K562 (cell line): Measurements from ENCODE around the gene ENKUR. TPM values are rescaled to one million over a fixed set of nuclear protein-coding genes. Genes with fewer than 3 reads are reported as not detected.

Experiments used
- ATAC-seq: fragments of 200-7000 bp; cut with Tn5 transposase; 3 replicates; pipeline ENCODE4 v1.9.1; 2020; ENCODE audit warnings: moderate library complexity
- BruUV-seq: library from RNA; stranded (reverse); fragments of 400-500 nt; replicated peaks from 2 replicates; lab custom pipeline; 2021; lab: Mats Ljungman, UMichigan
- CTCF ChIA-PET: fragments of 300-600 bp; formaldehyde crosslinking; extraction: SDS; loops from one replicate; lab custom pipeline; 2021; ENCODE audit warnings: low intra/inter-chr PET ratio; lab: Yijun Ruan, JAX
- POLR2A ChIA-PET: fragments of 300-600, 350-650 bp; sonication (Branson Sonifier 250); formaldehyde crosslinking; extraction: SDS; loops from one replicate; lab custom pipeline; 2021; ENCODE audit warnings: antibody characterized with exemption, inconsistent platforms; lab: Yijun Ruan, JAX
- DNase-seq, 4 experiments: peaks; one replicate each; pipeline versions ENCODE4 v3.0.0 to v3.0.0-alpha.2; 2011 to 2018; ENCODE audit warnings: low spot score in 3 of 4, mixed read lengths in 3 of 4; ENCODE audit errors: extremely low read depth in 1 of 4
- FAIRE-seq: peaks from 2 replicates; lab custom pipeline; 2011; peaks lifted over from hg19 to GRCh38; lab: Jason Lieb, UNC
- H2AFZ ChIP-seq: 2 replicates; pipeline ENCODE4 v1.6.0; 2011; ENCODE audit warnings: low read depth, low read length, control low read depth, inconsistent platforms
- H3K27ac ChIP-seq: fragments of 200-600 bp; 3 replicates; pipeline ENCODE4 v1.8.0; 2011; ENCODE audit warnings: low read depth, mild to moderate bottlenecking, control low read depth, inconsistent platforms, low read length, moderate library complexity, mixed read lengths; ENCODE audit errors: extremely low read depth
- H3K27me3 ChIP-seq, 2 experiments: fragments of 300-600 bp in 1 of 2; 2 replicates in 1 of 2; 3 replicates in 1 of 2; pipeline versions ENCODE4 v1.6.0 to v1.8.0; 2011; ENCODE audit warnings: inconsistent platforms in 2 of 2, low read length in 2 of 2, mild to moderate bottlenecking in 1 of 2, mixed read lengths in 1 of 2, moderate library complexity in 1 of 2; ENCODE audit not compliant: control insufficient read depth in 2 of 2, insufficient read depth in 2 of 2
- H3K36me3 ChIP-seq: fragments of 300-600 bp; 3 replicates; pipeline ENCODE4 v1.8.0; 2011; ENCODE audit warnings: mild to moderate bottlenecking, low read length, inconsistent platforms; ENCODE audit not compliant: control insufficient read depth, insufficient read depth
- H3K4me1 ChIP-seq, 2 experiments: fragments of 200-600 bp in 1 of 2; replicated peaks in 1 of 2; 2 replicates in 1 of 2; 3 replicates in 1 of 2; pipeline versions ENCODE4 v1.5.1 to v1.8.0; 2011; ENCODE audit warnings: inconsistent platforms in 2 of 2, low read length in 2 of 2, mild to moderate bottlenecking in 1 of 2, mixed read lengths in 1 of 2, moderate library complexity in 1 of 2; ENCODE audit not compliant: control insufficient read depth in 2 of 2, insufficient read depth in 2 of 2
- H3K4me2 ChIP-seq: 2 replicates; pipeline ENCODE4 v1.6.1; 2011; ENCODE audit warnings: low read length, control low read depth, inconsistent platforms, mixed read lengths; ENCODE audit not compliant: insufficient read depth
- H3K4me3 ChIP-seq: fragments of 200-600 bp; sonication (generic), shearing (Covaris generic); 2 replicates; pipeline ENCODE4 v1.5.1; 2016; ENCODE audit warnings: control low read depth, inconsistent platforms
- H3K79me2 ChIP-seq: fragments of 200-600 bp; 3 replicates; pipeline ENCODE4 v1.8.0; 2011; ENCODE audit warnings: low read length, inconsistent platforms; ENCODE audit not compliant: control insufficient read depth, insufficient read depth
- H3K9ac ChIP-seq, 2 experiments: 2 replicates each; pipeline versions ENCODE4 v1.6.0 to v1.6.1; 2011; ENCODE audit warnings: low read depth in 2 of 2, low read length in 2 of 2, control low read depth in 1 of 2, inconsistent platforms in 1 of 2, mild to moderate bottlenecking in 1 of 2, mixed read lengths in 1 of 2; ENCODE audit not compliant: insufficient read depth in 1 of 2
- H3K9me1 ChIP-seq: one replicate; pipeline ENCODE4 v1.6.0; 2011; ENCODE audit warnings: inconsistent platforms, mild to moderate bottlenecking, low read length, moderate library complexity; ENCODE audit not compliant: control insufficient read depth, insufficient read depth
- H3K9me3 ChIP-seq: replicated peaks from 2 replicates; pipeline ENCODE4 v1.5.1; 2011; ENCODE audit warnings: low read depth, low read length, inconsistent platforms; ENCODE audit not compliant: control insufficient read depth, insufficient read depth
- H4K20me1 ChIP-seq: replicated peaks from 2 replicates; pipeline ENCODE4 v1.6.1; 2011; ENCODE audit warnings: low read length, inconsistent platforms, mixed read lengths; ENCODE audit not compliant: control insufficient read depth, insufficient read depth
- ARID1B ChIP-seq: fragments of 450-650 bp; IDR thresholded peaks from 2 replicates; pipeline ENCODE4 v1.6.1; 2016; ENCODE audit warnings: antibody characterized with exemption, mild to moderate bottlenecking, inconsistent platforms
- BRCA1 ChIP-seq, 2 experiments: fragments of 450-650 bp in 1 of 2; sonication (generic) in 1 of 2; formaldehyde crosslinking in 1 of 2; IDR thresholded peaks; 2 replicates each; pipeline versions ENCODE4 v1.5.0 to v1.6.1; 2017 to 2020; ENCODE audit warnings: mild to moderate bottlenecking in 1 of 2, missing genetic modification reagents in 1 of 2
- C11orf30 ChIP-seq: fragments of 450-650 bp; IDR thresholded peaks from 2 replicates; pipeline ENCODE4 v1.6.1; 2016; ENCODE audit warnings: low read depth, mild to moderate bottlenecking
- FOSL1 ChIP-seq: fragments of 200-800 bp; sonication (Bioruptor generic); conservative IDR thresholded peaks from 2 replicates; pipeline ENCODE4 v1.6.1; 2016; ENCODE audit warnings: missing genetic modification characterization, missing compliant biosample characterization
- JUN ChIP-seq, 2 experiments: sonication (generic) in 1 of 2; formaldehyde crosslinking in 1 of 2; IDR thresholded peaks; 2 replicates each; pipeline versions ENCODE4 v1.6.1 to v1.8.0; 2012 to 2022; ENCODE audit warnings: borderline replicate concordance in 2 of 2, mild to moderate bottlenecking in 2 of 2, improper control_type of control experiment in 1 of 2, low read depth in 1 of 2, low read length in 1 of 2, missing genetic modification reagents in 1 of 2
- JUND ChIP-seq, 2 experiments: IDR thresholded peaks; 2 replicates in 1 of 2; 3 replicates in 1 of 2; pipeline ENCODE4 v1.6.1; 2011; ENCODE audit warnings: borderline replicate concordance in 2 of 2, low read depth in 2 of 2, low read length in 2 of 2, improper control_type of control experiment in 1 of 2, missing biosample characterization in 1 of 2, missing genetic modification characterization in 1 of 2, missing genetic modification reagents in 1 of 2
- MEIS2 ChIP-seq: fragments of 450-650 bp; IDR thresholded peaks from 2 replicates; pipeline ENCODE4 v1.6.1; 2014; ENCODE audit warnings: mild to moderate bottlenecking; ENCODE audit not compliant: partially characterized antibody
- NFE2 ChIP-seq: IDR thresholded peaks from 2 replicates; pipeline ENCODE4 v1.6.1; 2014; ENCODE audit warnings: antibody characterized with exemption, low read depth
- NFIC ChIP-seq: fragments of 450-650 bp; IDR thresholded peaks from 2 replicates; pipeline ENCODE4 v1.6.1; 2017; ENCODE audit warnings: mild to moderate bottlenecking, inconsistent platforms
- SMARCA4 ChIP-seq: fragments of 450-650 bp; IDR thresholded peaks from 2 replicates; pipeline ENCODE4 v1.6.1; 2016
- SMARCE1 ChIP-seq: fragments of 450-650 bp; IDR thresholded peaks from 2 replicates; pipeline ENCODE4 v1.7.1; 2016; ENCODE audit warnings: mild to moderate bottlenecking
- ZEB2 ChIP-seq: fragments of 450-650 bp; IDR thresholded peaks from 2 replicates; pipeline ENCODE4 v1.6.1; 2016
- ZFP91 ChIP-seq: sonication (generic); formaldehyde crosslinking; IDR thresholded peaks from 2 replicates; pipeline ENCODE4 v1.8.0; 2022; ENCODE audit warnings: mild to moderate bottlenecking, missing genetic modification reagents
- ZNF316 ChIP-seq: fragments of 450-650 bp; IDR thresholded peaks from 2 replicates; pipeline ENCODE4 v1.6.1; 2016
- ZNF408 ChIP-seq: fragments of 250-450 bp; sonication (Bioruptor Pico); IDR thresholded peaks from 2 replicates; pipeline ENCODE4 v1.4.0; 2020; ENCODE audit warnings: low read depth, mild to moderate bottlenecking, moderate library complexity
- ZNF57 ChIP-seq: fragments of 450-650 bp; formaldehyde crosslinking; IDR thresholded peaks from 2 replicates; pipeline ENCODE4 v1.4.0; 2020; ENCODE audit warnings: mild to moderate bottlenecking, moderate library complexity
- WGBS: fragments of 100-300 bp; shearing (Covaris generic); methylation state at CpG from one replicate; pipeline ENCODE4 v1.1.6; 2016; ENCODE audit warnings: low coverage, mixed read lengths; ENCODE audit not compliant: insufficient coverage; ENCODE audit errors: missing lambda C conversion rate; 5-methylcytosine and 5-hydroxymethylcytosine counted together
- in situ Hi-C: fragments of 300-500 bp; cut with MboI; formaldehyde crosslinking; loops from 4 replicates; pipeline ENCODE4 v1.15.0; 2018; ENCODE audit warnings: inconsistent platforms, mixed read lengths
- intact Hi-C: fragments of 100-400 bp; cut with micrococcal nuclease; formaldehyde crosslinking; loops from 2 replicates; pipeline ENCODE4 v1.14.2; 2022
- polyA plus RNA-seq, 8 experiments: library from polyadenylated mRNA; depleted of rRNA in 4 of 8; stranded (reverse) in 5 of 8; unstranded in 3 of 8; fragments of >200 nt; fragmentation: Nextera tagmentation in 2 of 8; fragmentation: Illumina TruSeq in 1 of 8; extraction: Ambion mirVana in 2 of 8; extraction: Trizol in 1 of 8; gene quantifications; 2 replicates each; pipeline versions ENCODE4 v1.2.1 to v1.2.3, GENCODE V29; 2011 to 2014; ENCODE audit warnings: inconsistent platforms in 1 of 8, missing spikeins in 1 of 8
- total RNA-seq, 7 experiments: library from RNA; depleted of rRNA in 6 of 7; stranded (reverse); fragments of >200 nt in 6 of 7; fragmentation: Illumina TruSeq in 2 of 7; extraction: Trizol in 2 of 7; gene quantifications; 2 replicates each; pipeline versions ENCODE4 v1.2.1 to v1.2.3, GENCODE V29; 2011 to 2021; ENCODE audit warnings: low replicate concordance in 1 of 7
- TF ChIP-seq, protein P1 (sequence below): fragments of 150-350 bp; IDR thresholded peaks from 2 replicates; pipeline ENCODE4 v1.6.1; 2014; ENCODE audit warnings: low read depth, mild to moderate bottlenecking, low read length, borderline replicate concordance

ENKUR gene
- total and polyA plus RNA-seq, 9 of the 15 experiments (the other 6 are each of a cell fraction or from before 2014, with no cell fraction given), result 0.06 to 0.46 (median 0.20) TPM

- Histone ChIP-seq H3K4me2 (no peak overlapping the region), H3K9me1 (no peaks in the 10 kb centered on the region), H3K4me3 (no peak overlapping the region), H2AFZ (peak overlapping the region; percentile 27; the same call in 1 of the 2 replicates), H3K36me3 (no peaks in the 10 kb centered on the region), H4K20me1 (no peaks in the 10 kb centered on the region), H3K9me3 (no peaks in the 10 kb centered on the region), H3K9ac (no peak overlapping the region), H3K79me2 (no peaks in the 10 kb centered on the region), H3K27me3 (no peaks in the 10 kb centered on the region), H3K4me1 (peaks cover 0 to 21% of the 10 kb centered on the region in 2 experiments; a peak in 3 of 5 replicates), H3K27ac (no peak overlapping the region)
- WGBS, result 19% methylated on average over 3 of the region's 3 CpGs
- ATAC-seq, result peak; percentile 32; the same call in 2 of the 3 replicates
- intact Hi-C loops, result no loop called here
- CTCF ChIA-PET, result no interaction called here
- BruUV-seq, result no TSS peak
- POLR2A ChIA-PET, result interaction anchor here (1.1 to 1.7 kb wide), 3 partner anchors 9 to 118 kb away, joined by 3 to 4 read pairs (median 3); no protein-coding TSS in a partner anchor
- no peak for FAIRE-seq
- DNase-seq, result peak in 1 of 4 experiments; percentile 40
- in situ Hi-C loops, result no loop called here
- TF ChIP-seq ZEB2, result peak; percentile 41; the same call in 1 of the 2 replicates
- no peak for TF ChIP-seq BRCA1 (IDR thresholded peaks at IDR 0.05)
- no peak for TF ChIP-seq BRCA1 (CRISPR knock-in tag; IDR thresholded peaks at IDR 0.05)
- TF ChIP-seq ARID1B, result peak; percentile 27; the same call in 1 of the 2 replicates
- TF ChIP-seq NFIC, result 0 out of 2 replicates have a peak, but pooled peaks have one; percentile 15
- TF ChIP-seq NFE2, result peak; percentile 20; the same call in 1 of the 2 replicates
- 0 out of 2 replicates have a peak, but pooled peaks have one; percentile 37 for TF ChIP-seq SMARCA4
- no peak for TF ChIP-seq ZFP91
- TF ChIP-seq SMARCE1, result 0 out of 2 replicates have a peak, but pooled peaks have one; percentile 21
- peak; percentile 74 for TF ChIP-seq MEIS2
- TF ChIP-seq ZNF316, result peak; percentile 54
- 0 out of 2 replicates have a peak, but pooled peaks have one; percentile 44 for TF ChIP-seq FOSL1 (tag)
- TF ChIP-seq ZNF57 (CRISPR knock-in tag), result no peak
- TF ChIP-seq, protein P1, sequence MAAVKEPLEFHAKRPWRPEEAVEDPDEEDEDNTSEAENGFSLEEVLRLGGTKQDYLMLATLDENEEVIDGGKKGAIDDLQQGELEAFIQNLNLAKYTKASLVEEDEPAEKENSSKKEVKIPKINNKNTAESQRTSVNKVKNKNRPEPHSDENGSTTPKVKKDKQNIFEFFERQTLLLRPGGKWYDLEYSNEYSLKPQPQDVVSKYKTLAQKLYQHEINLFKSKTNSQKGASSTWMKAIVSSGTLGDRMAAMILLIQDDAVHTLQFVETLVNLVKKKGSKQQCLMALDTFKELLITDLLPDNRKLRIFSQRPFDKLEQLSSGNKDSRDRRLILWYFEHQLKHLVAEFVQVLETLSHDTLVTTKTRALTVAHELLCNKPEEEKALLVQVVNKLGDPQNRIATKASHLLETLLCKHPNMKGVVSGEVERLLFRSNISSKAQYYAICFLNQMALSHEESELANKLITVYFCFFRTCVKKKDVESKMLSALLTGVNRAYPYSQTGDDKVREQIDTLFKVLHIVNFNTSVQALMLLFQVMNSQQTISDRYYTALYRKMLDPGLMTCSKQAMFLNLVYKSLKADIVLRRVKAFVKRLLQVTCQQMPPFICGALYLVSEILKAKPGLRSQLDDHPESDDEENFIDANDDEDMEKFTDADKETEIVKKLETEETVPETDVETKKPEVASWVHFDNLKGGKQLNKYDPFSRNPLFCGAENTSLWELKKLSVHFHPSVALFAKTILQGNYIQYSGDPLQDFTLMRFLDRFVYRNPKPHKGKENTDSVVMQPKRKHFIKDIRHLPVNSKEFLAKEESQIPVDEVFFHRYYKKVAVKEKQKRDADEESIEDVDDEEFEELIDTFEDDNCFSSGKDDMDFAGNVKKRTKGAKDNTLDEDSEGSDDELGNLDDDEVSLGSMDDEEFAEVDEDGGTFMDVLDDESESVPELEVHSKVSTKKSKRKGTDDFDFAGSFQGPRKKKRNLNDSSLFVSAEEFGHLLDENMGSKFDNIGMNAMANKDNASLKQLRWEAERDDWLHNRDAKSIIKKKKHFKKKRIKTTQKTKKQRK, result no peak
- TF ChIP-seq JUND (IDR thresholded peaks at IDR 0.05; ENCODE audit: borderline replicate concordance, low read depth, low read length), result peak; percentile 38; the same call in 1 of the 2 replicates
- peak; percentile 19; the same call in 1 of the 3 replicates for TF ChIP-seq JUND (tag; IDR thresholded peaks at IDR 0.05; ENCODE audit: borderline replicate concordance, low read depth, low read length)
- no peak for TF ChIP-seq ZNF408 (CRISPR knock-in tag)
- peak; percentile 29; the same call in 1 of the 2 replicates for TF ChIP-seq C11orf30
- TF ChIP-seq JUN (IDR thresholded peaks at IDR 0.05; ENCODE audit: borderline replicate concordance, low read depth, low read length), result peak; percentile 30; the same call in 1 of the 2 replicates
- no peak for TF ChIP-seq JUN (CRISPR knock-in tag; IDR thresholded peaks at IDR 0.05; ENCODE audit: borderline replicate concordance)
Observed at GRCh38 chr10:24962995-24963394, 53.0 kb downstream of the ENKUR start.
